ENCODE measurements around the gene EPHA5.

- TF ChIP-seq EZH2 (IDR thresholded peaks at IDR 0.05; ENCODE audit: insufficient read depth, low read length), result no peak
- TF ChIP-seq, protein P1, sequence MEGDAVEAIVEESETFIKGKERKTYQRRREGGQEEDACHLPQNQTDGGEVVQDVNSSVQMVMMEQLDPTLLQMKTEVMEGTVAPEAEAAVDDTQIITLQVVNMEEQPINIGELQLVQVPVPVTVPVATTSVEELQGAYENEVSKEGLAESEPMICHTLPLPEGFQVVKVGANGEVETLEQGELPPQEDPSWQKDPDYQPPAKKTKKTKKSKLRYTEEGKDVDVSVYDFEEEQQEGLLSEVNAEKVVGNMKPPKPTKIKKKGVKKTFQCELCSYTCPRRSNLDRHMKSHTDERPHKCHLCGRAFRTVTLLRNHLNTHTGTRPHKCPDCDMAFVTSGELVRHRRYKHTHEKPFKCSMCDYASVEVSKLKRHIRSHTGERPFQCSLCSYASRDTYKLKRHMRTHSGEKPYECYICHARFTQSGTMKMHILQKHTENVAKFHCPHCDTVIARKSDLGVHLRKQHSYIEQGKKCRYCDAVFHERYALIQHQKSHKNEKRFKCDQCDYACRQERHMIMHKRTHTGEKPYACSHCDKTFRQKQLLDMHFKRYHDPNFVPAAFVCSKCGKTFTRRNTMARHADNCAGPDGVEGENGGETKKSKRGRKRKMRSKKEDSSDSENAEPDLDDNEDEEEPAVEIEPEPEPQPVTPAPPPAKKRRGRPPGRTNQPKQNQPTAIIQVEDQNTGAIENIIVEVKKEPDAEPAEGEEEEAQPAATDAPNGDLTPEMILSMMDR (IDR thresholded peaks at IDR 0.05; ENCODE audit: insufficient read depth, low read depth, low read length), result no peak
These were observed 216.9 kb downstream of the EPHA5 start for GRCh38 chr4:65453398-65453797.

All from astrocyte (in vitro differentiated cells and primary cell).